ENCODE measurements around the gene GAPDH.
"Not testable (repeated sequence)": the region's sequence is repeated elsewhere in the genome, so short reads cannot be mapped to it uniquely, and the experiment has no call there.

GAPDH gene

GRCh38 chr12:6536894-6537579 is 2.7 kb downstream of the GAPDH start:
- Histone ChIP-seq H3K4me3 (ENCODE audit: low read depth, low read length) (peak overlapping the region; percentile 83), H3K4me1 (ENCODE audit: control insufficient read depth, insufficient read depth, low read length, unreplicated experiment) (peaks cover 26% of the 10 kb centered on the region), H3K27ac (ENCODE audit: low read depth, low read length) (peak overlapping the region; percentile 97), H3K27me3 (ENCODE audit: insufficient read depth, low read length) (no peaks in the 10 kb centered on the region), H3K79me2 (ENCODE audit: control insufficient read depth, insufficient read depth, low read length, unreplicated experiment) (peaks cover 35% of the 10 kb centered on the region), H2AFZ (ENCODE audit: low read length, unreplicated experiment) (no peak overlapping the region), H3K36me3 (ENCODE audit: insufficient read depth, low read length) (peaks cover 30% of the 10 kb centered on the region)

GRCh38 chr12:6537580-6538419 is 3.5 kb downstream of the GAPDH start:
- Histone ChIP-seq H3K36me3 (ENCODE audit: insufficient read depth, low read length) (peaks cover 30% of the 10 kb centered on the region), H3K4me3 (ENCODE audit: low read depth, low read length) (peak overlapping the region; percentile 83), H3K4me1 (ENCODE audit: control insufficient read depth, insufficient read depth, low read length, unreplicated experiment) (peaks cover 20% of the 10 kb centered on the region), H3K27ac (ENCODE audit: low read depth, low read length) (peak overlapping the region; percentile 97), H3K79me2 (ENCODE audit: control insufficient read depth, insufficient read depth, low read length, unreplicated experiment) (peaks cover 35% of the 10 kb centered on the region)
- H2AFZ ChIP-seq (ENCODE audit: low read length, unreplicated experiment); H3K27me3 ChIP-seq (ENCODE audit: insufficient read depth, low read length): not testable (repeated sequence)

GRCh38 chr12:6538420-6539313 is 4.3 kb downstream of the GAPDH start:
- H3K4me3 ChIP-seq (ENCODE audit: low read depth, low read length), result peak overlapping the region; percentile 83
- peaks cover 30% of the 10 kb centered on the region for H3K36me3 ChIP-seq (ENCODE audit: insufficient read depth, low read length)
- no peak overlapping the region for H2AFZ ChIP-seq (ENCODE audit: low read length, unreplicated experiment)
- H3K27me3 ChIP-seq (ENCODE audit: insufficient read depth, low read length), result no peaks in the 10 kb centered on the region
- H3K4me1 ChIP-seq (ENCODE audit: control insufficient read depth, insufficient read depth, low read length, unreplicated experiment), result peaks cover 18% of the 10 kb centered on the region
- H3K27ac ChIP-seq (ENCODE audit: low read depth, low read length), result peak overlapping the region; percentile 97
- H3K79me2 ChIP-seq (ENCODE audit: control insufficient read depth, insufficient read depth, low read length, unreplicated experiment), result peaks cover 35% of the 10 kb centered on the region

- Histone ChIP-seq H3K4me3 (ENCODE audit: low read depth, low read length) (no peak overlapping the region), H3K4me1 (ENCODE audit: control insufficient read depth, insufficient read depth, low read length, unreplicated experiment) (peaks cover 18% of the 10 kb centered on the region)
Observed at GRCh38 chr12:6539314-6539682, 5.0 kb downstream of the GAPDH start.

GRCh38 chr12:6539707-6540134 is 5.4 kb downstream of the GAPDH start:
- peaks cover 18% of the 10 kb centered on the region for H3K4me1 ChIP-seq (ENCODE audit: control insufficient read depth, insufficient read depth, low read length, unreplicated experiment)
- H3K4me3 ChIP-seq (ENCODE audit: low read depth, low read length), result peak overlapping the region; percentile 12
- H3K27ac ChIP-seq (ENCODE audit: low read depth, low read length), result peak overlapping the region; percentile 97
- no peaks in the 10 kb centered on the region for H3K27me3 ChIP-seq (ENCODE audit: insufficient read depth, low read length)
- no peak overlapping the region for H2AFZ ChIP-seq (ENCODE audit: low read length, unreplicated experiment)
- H3K36me3 ChIP-seq (ENCODE audit: insufficient read depth, low read length), result peaks cover 29% of the 10 kb centered on the region
- H3K79me2 ChIP-seq (ENCODE audit: control insufficient read depth, insufficient read depth, low read length, unreplicated experiment), result peaks cover 31% of the 10 kb centered on the region

More at GRCh38 chr12:6539314-6539682, 5.0 kb downstream of the GAPDH start:
- Histone ChIP-seq H3K27me3 (ENCODE audit: insufficient read depth, low read length) (no peaks in the 10 kb centered on the region), H3K27ac (ENCODE audit: low read depth, low read length) (peak overlapping the region; percentile 97; the same call in 1 of the 2 replicates), H2AFZ (ENCODE audit: low read length, unreplicated experiment) (no peak overlapping the region), H3K36me3 (ENCODE audit: insufficient read depth, low read length) (peaks cover 30% of the 10 kb centered on the region), H3K79me2 (ENCODE audit: control insufficient read depth, insufficient read depth, low read length, unreplicated experiment) (peaks cover 35% of the 10 kb centered on the region)

- H3K27me3 ChIP-seq (ENCODE audit: insufficient read depth, low read length), result no peaks in the 10 kb centered on the region
- H3K4me1 ChIP-seq (ENCODE audit: control insufficient read depth, insufficient read depth, low read length, unreplicated experiment), result peaks cover 18% of the 10 kb centered on the region
- no peak overlapping the region for H2AFZ ChIP-seq (ENCODE audit: low read length, unreplicated experiment)
- H3K36me3 ChIP-seq (ENCODE audit: insufficient read depth, low read length), result peaks cover 23% of the 10 kb centered on the region
- H3K4me3 ChIP-seq (ENCODE audit: low read depth, low read length), result peak overlapping the region; percentile 12
- H3K79me2 ChIP-seq (ENCODE audit: control insufficient read depth, insufficient read depth, low read length, unreplicated experiment), result peaks cover 25% of the 10 kb centered on the region
- peak overlapping the region; percentile 97 for H3K27ac ChIP-seq (ENCODE audit: low read depth, low read length)
Observed at GRCh38 chr12:6540181-6540877, 6.0 kb downstream of the GAPDH start.

GRCh38 chr12:6541371-6542165 is 7.3 kb downstream of the GAPDH start:
- H3K4me1 ChIP-seq (ENCODE audit: control insufficient read depth, insufficient read depth, low read length, unreplicated experiment), result peaks cover 18% of the 10 kb centered on the region
- peaks cover 18% of the 10 kb centered on the region for H3K36me3 ChIP-seq (ENCODE audit: insufficient read depth, low read length)
- no peaks in the 10 kb centered on the region for H3K27me3 ChIP-seq (ENCODE audit: insufficient read depth, low read length)
- peak overlapping the region; percentile 97 for H3K27ac ChIP-seq (ENCODE audit: low read depth, low read length)
- no peak overlapping the region for H2AFZ ChIP-seq (ENCODE audit: low read length, unreplicated experiment)
- peaks cover 20% of the 10 kb centered on the region for H3K79me2 ChIP-seq (ENCODE audit: control insufficient read depth, insufficient read depth, low read length, unreplicated experiment)
- no peak overlapping the region for H3K4me3 ChIP-seq (ENCODE audit: low read depth, low read length)

GRCh38 chr12:6542209-6543009 is 8.1 kb downstream of the GAPDH start:
- Histone ChIP-seq H3K27me3 (ENCODE audit: insufficient read depth, low read length) (no peaks in the 10 kb centered on the region), H3K36me3 (ENCODE audit: insufficient read depth, low read length) (peaks cover 9% of the 10 kb centered on the region; the same call in 1 of the 2 replicates), H2AFZ (ENCODE audit: low read length, unreplicated experiment) (no peak overlapping the region), H3K27ac (ENCODE audit: low read depth, low read length) (peak overlapping the region; percentile 97; the same call in 1 of the 2 replicates), H3K4me1 (ENCODE audit: control insufficient read depth, insufficient read depth, low read length, unreplicated experiment) (peaks cover 23% of the 10 kb centered on the region), H3K4me3 (ENCODE audit: low read depth, low read length) (no peak overlapping the region), H3K79me2 (ENCODE audit: control insufficient read depth, insufficient read depth, low read length, unreplicated experiment) (peaks cover 20% of the 10 kb centered on the region)

GRCh38 chr12:6546016-6546415 is 11.7 kb downstream of the GAPDH start:
- Histone ChIP-seq H3K27ac (ENCODE audit: low read depth, low read length) (no peak overlapping the region), H3K4me1 (ENCODE audit: control insufficient read depth, insufficient read depth, low read length, unreplicated experiment) (peaks cover 46% of the 10 kb centered on the region), H3K79me2 (ENCODE audit: control insufficient read depth, insufficient read depth, low read length, unreplicated experiment) (peaks cover 40% of the 10 kb centered on the region), H3K4me3 (ENCODE audit: low read depth, low read length) (no peak overlapping the region), H3K27me3 (ENCODE audit: insufficient read depth, low read length) (no peaks in the 10 kb centered on the region), H3K36me3 (ENCODE audit: insufficient read depth, low read length) (0 out of 2 replicates have a peak, but pooled peaks cover 7% of the 10 kb centered on the region), H2AFZ (ENCODE audit: low read length, unreplicated experiment) (no peak overlapping the region)
